Raji (cell line): Measurements from ENCODE around the gene NAALADL2.

Experiments
- POLR2A ChIP-seq: IDR thresholded peaks from 2 replicates; pipeline ENCODE4 v1.6.1; 2011; ENCODE audit warnings: low read depth, low read length, control low read depth; ENCODE audit not compliant: insufficient read depth

Gene NAALADL2

DNA sequence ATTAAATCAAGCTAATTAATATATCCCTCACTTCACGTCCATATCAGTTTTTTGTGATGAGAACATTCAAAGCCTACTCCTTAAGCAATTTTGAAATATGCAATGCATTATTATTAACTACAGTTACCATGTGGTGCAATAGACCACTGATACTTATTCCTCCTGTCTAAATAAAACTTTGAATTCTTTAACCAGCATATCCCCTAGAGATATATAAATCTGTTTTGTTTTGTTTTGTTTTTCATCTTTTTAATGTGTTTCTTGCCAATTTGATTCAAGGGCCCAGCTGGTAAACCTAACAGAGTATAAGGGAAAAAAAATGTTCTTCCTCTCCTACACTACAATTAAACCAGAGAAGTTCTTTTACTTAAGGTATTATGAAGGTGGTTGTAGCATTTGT is 524.2 kb downstream of the NAALADL2 start:
- TF ChIP-seq POLR2A: no peak

GRCh38 chr3:175383813-175384212 is 524.7 kb downstream of the NAALADL2 start:
- no peak for TF ChIP-seq POLR2A

DNA sequence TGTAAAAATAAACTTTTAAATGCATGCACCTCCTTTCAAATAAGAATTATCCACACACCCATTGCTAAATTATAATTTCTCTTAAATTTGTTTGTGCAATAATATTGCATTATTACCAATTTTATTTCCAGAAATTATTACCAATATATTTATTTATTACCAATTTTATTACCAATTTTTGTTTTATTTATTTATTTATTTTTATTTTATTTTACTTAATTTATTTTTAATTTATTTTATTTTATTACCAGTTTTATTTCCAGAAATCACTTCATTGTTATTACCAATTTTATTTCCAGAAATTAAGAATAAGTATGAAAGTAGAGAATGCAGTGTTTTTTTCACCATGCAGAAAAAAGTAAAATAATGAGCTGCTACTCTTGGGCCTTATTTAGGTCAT is 525.4 kb downstream of the NAALADL2 start:
- no peak for TF ChIP-seq POLR2A

GRCh38 chr3:175386630-175387029 is 527.5 kb downstream of the NAALADL2 start:
- no peak for TF ChIP-seq POLR2A

GRCh38 chr3:175389560-175389959 is 530.4 kb downstream of the NAALADL2 start:
- TF ChIP-seq POLR2A: no peak

DNA sequence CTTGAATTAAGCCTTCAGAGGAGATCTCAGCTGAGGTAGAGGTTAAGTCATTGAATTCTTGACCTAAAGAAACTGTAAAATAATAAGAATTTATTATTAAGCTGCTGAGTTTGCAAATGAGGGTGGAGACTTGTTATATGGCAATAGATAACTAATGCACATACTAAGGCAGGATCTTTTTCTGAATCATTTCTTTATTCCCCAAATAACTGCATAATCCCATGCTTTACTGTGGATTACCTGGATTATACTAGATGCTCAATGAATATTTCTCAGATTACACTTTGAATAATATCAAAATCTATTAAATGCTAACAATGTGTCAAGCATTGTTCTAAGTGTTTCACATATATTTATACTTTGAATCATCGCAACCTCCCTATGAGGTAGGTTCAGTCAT is 532.5 kb downstream of the NAALADL2 start:
- TF ChIP-seq POLR2A: no peak

GRCh38 chr3:175392653-175393052 is 533.5 kb downstream of the NAALADL2 start:
- TF ChIP-seq POLR2A: no peak

- no peak for TF ChIP-seq POLR2A
These were observed 538.2 kb downstream of the NAALADL2 start for GRCh38 chr3:175397372-175397771.

GRCh38 chr3:175398676-175399075 is 539.5 kb downstream of the NAALADL2 start:
- no peak for TF ChIP-seq POLR2A

DNA sequence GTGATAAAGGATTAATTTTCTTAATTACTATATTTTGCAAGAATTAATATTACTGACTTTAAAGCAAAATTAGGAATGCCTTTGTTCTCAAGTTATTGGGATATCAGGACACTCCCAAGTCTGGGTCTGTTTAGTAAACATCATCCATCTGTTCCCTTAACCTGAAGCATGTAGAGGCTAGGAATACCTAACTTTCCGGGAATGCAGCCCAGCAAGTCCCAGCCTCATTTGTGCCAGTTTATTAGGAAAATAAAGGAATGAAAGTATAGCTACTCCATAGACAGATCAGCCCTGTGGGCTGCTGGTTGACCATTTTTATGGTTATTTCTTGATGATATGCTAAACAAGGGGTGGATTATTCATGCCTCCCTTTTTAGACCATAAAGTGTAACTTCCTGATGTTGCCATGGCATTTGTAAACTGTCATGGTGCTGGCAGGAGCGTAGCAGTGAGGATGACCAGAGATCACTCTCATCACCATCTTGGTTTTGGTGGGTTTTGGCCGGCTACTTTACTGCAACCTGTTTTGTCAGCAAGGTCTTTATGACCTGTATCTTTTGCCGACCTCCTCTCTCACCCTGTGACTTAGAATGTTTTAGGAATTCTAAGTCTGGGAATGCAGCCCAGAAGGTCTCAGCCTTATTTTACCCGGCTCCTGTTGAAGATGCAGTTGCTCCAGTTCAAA is 540.2 kb downstream of the NAALADL2 start:
- TF ChIP-seq POLR2A: no peak

DNA sequence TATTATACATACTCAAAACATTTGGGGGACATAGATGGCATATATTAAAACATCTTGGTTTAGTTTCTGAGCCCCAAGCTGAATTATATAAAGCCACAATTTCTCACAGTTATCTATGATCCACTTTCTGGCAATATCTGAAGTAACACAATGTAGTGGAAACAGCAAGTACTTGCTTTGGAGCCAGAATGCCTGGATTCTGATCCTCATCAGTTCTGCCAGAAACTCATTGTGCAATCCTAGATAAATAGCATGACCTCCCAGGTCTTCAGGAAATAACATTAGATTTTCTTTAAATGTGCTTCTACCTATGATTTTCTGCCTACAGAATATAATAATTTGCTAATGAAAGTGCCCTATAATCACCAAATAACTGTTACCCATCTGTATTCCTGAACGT is 544.9 kb downstream of the NAALADL2 start:
- no peak for TF ChIP-seq POLR2A

GRCh38 chr3:175404621-175405020 is 545.5 kb downstream of the NAALADL2 start:
- TF ChIP-seq POLR2A: no peak

DNA sequence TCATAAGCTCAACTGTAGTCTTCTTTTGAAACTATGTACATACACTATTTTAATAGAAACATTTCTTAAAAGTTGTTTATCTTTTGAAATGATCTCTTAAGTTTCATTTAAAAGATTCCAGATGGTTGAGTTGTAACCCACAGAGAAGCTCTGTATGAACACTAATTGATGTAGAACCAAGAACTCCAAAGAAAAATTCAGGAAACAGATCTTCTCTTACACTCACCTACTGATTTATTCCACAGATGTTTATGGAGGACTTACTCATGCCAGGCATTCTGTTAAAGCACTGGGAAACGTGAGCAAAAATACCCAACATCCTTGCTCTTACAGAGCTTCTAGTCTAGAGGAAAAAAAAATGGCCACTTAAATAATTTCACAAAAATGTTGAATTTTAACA is 551.1 kb downstream of the NAALADL2 start:
- no peak for TF ChIP-seq POLR2A

- TF ChIP-seq POLR2A: no peak
These were observed 552.3 kb downstream of the NAALADL2 start for GRCh38 chr3:175411405-175411804.

DNA sequence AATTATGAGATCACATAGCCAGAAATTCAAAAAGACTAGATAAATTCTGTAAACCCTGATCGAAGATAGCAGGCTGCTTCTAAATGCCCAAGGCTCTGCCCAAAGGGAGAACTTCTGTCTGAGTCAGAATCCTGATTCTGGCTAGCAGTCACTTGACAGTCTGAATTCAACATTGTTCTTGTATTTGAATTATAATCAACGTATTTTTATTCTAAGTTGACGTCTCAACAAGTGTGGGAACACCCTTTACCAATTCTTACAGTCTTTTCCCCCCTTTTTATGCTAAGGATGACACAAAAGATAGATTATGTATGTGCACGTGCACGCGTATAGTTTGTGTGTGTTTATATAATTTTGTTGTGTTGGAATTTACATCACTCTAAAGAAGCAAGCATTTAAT is 552.8 kb downstream of the NAALADL2 start:
- TF ChIP-seq POLR2A: no peak

- no peak for TF ChIP-seq POLR2A
These were observed 554.8 kb downstream of the NAALADL2 start for GRCh38 chr3:175413926-175414325.

- TF ChIP-seq POLR2A: no peak
These were observed 557.5 kb downstream of the NAALADL2 start for GRCh38 chr3:175416600-175416999.

DNA sequence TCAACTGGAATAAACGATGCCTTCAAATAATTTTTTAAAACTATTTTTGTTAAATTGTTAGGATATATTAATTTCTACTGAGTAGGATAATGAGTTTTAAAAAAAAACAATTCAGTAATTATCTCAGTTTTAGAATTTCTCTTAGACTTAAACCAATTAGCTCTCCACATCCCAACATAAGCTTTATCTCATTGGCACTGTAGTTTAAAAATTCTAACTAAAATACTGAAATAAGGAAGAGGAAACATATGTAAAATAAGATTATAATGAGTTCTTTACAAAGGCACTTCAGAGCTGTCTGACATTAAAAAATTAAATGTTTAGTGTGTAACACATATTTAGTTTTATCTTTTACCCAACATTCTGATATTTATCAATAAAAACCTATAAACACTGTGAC is 558.3 kb downstream of the NAALADL2 start:
- no peak for TF ChIP-seq POLR2A

DNA sequence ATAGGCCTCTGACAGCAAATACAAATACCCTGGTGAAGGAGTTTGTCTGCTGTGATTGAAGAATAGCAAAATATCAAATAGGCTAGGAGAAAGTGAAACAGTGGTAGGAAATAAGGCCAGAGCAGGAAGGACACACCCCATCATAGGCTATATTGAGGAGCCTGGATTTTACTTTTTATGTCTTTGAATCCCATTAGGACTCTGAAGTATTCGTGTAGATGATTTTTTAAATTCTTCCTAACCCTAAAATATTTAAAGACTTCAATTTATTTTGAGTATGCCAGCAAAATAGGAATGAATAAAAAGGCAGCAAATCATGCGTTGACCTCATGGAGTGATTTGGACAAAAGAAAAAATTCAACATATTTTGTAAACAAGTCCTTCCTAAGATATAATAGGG is 562.8 kb downstream of the NAALADL2 start:
- no peak for TF ChIP-seq POLR2A
